Heart left ventricle (tissue), 16 donors: ENCODE measurements around the gene NETO1. TPM values are rescaled to one million over a fixed set of nuclear protein-coding genes. Genes with fewer than 3 reads are reported as not detected.

ENCODE experiments used
- ATAC-seq, 4 donors: fragments of 200-7000 bp; cut with Tn5 transposase; one replicate each; pipeline ENCODE4 v1.9.1; 2020 to 2022; ENCODE audit warnings: moderate library complexity in 4 of 4, mild to moderate bottlenecking in 3 of 4, moderate number of reproducible peaks in 1 of 4
- DNase-seq, 5 donors: peaks; one replicate each; pipeline ENCODE4 v3.0.0-alpha.2; 2020
- H3K27ac ChIP-seq, 12 donors: fragments of 200-600 bp; sonication (generic) in 4 of 12; one replicate each; pipeline versions ENCODE4 v1.5.0 to v1.8.0; 2016 to 2022; ENCODE audit warnings: mild to moderate bottlenecking in 2 of 12
- H3K27me3 ChIP-seq, 9 donors: fragments of 200-600 bp; sonication (generic) in 2 of 9; one replicate each; pipeline versions ENCODE4 v1.5.1 to v1.8.0; 2016 to 2022; ENCODE audit warnings: mild to moderate bottlenecking in 3 of 9
- H3K36me3 ChIP-seq, 9 donors: fragments of 200-600 bp; sonication (generic) in 2 of 9; one replicate each; pipeline versions ENCODE4 v1.5.0 to v1.8.0; 2018 to 2022; ENCODE audit warnings: mild to moderate bottlenecking in 2 of 9
- H3K4me1 ChIP-seq, 12 donors: fragments of 200-600 bp; sonication (generic) in 4 of 12; one replicate each; pipeline versions ENCODE4 v1.5.0 to v1.8.0; 2016 to 2022; ENCODE audit warnings: mild to moderate bottlenecking in 3 of 12
- H3K4me3 ChIP-seq, 12 donors: fragments of 200-600 bp; sonication (generic) in 4 of 12; one replicate each; pipeline versions ENCODE4 v1.5.0 to v1.8.0; 2017 to 2022; ENCODE audit warnings: mild to moderate bottlenecking in 9 of 12, moderate library complexity in 4 of 12
- H3K9me3 ChIP-seq, 12 donors: fragments of 200-600 bp; sonication (generic) in 4 of 12; one replicate each; pipeline versions ENCODE4 v1.5.0 to v1.8.0; 2016 to 2022; ENCODE audit warnings: mild to moderate bottlenecking in 1 of 12
- CTCF ChIP-seq, 12 donors: fragments of 200-600 bp; sonication (generic) in 4 of 12; IDR thresholded peaks; one replicate each; pipeline versions ENCODE4 v1.5.0 to v1.8.0; 2018 to 2022; ENCODE audit warnings: antibody characterized with exemption in 12 of 12, mild to moderate bottlenecking in 5 of 12
- POLR2A ChIP-seq, 2 donors: fragments of 450-650 bp; IDR thresholded peaks; one replicate each; pipeline ENCODE4 v1.6.1; 2017; ENCODE audit warnings: antibody characterized with exemption in 2 of 2, mild to moderate bottlenecking in 2 of 2, moderate library complexity in 2 of 2
- WGBS, 4 donors: extraction: QIAGEN DNeasy Blood & Tissue Kit in 2 of 4; methylation state at CpG; one replicate each; pipeline versions ENCODE4 v1.1.5 to v1.1.7; 2013 to 2018; 5-methylcytosine and 5-hydroxymethylcytosine counted together
- intact Hi-C, 10 donors: fragments of 100-400 bp; cut with DNase I; formaldehyde crosslinking; loops; one replicate each; pipeline versions ENCODE4 v1.11.1 to v1.14.2; 2022
- polyA plus RNA-seq, 2 donors: library from polyadenylated mRNA; stranded (reverse); fragments of 200-250 nt; gene quantifications; one replicate each; pipeline ENCODE4 v1.2.3, GENCODE V29; 2013
- total RNA-seq, 9 donors: library from RNA; depleted of rRNA in 2 of 9; stranded (reverse); fragments of >200 nt in 2 of 9; fragmentation: NEBNext Ultra II Directional in 3 of 9; extraction: Animal tissue kit (Norgen Biotek cat#: 25700) in 3 of 9; gene quantifications; one replicate each; pipeline versions ENCODE4 v1.1.0 to v1.2.4, GENCODE V29; 2016 to 2023
- donor health status: ischemic (EF 13 %, LVEDD 7.1; RV severe dilation, severe dysfunction).
- donor health status: healthy with polysubstance abuse.
- donor health status: DM: no; HTN: yes; CAD: no.
- donor health status: DM: no; HTN: no; CAD: no.
- donor health status: ischemic (EF 25% LVEDD 6.9; RV normal size, moderate dysfunction).
- donor health status: ischemic (EF 25% LVEDD 5.7; RV mildly dilated, moderate dysfunction).
- donor health status: healthy.
- donor health status: DM: yes; HTN: yes; CAD: no.
- donor health status: ischemic (EF 35%, LVEDD 5.7; RV mildly dilated, moderate dysfunction).
- donor health status: nonischemic (EF 11% LVEDD 7.7; RV severe dilation, severe dysfunction).
- donor health status: DM: yes; HTN: yes; CAD: no.
- donor health status: PGD.
- donor health status: ischemic (EF 29% LVEDD 5.4; RV normal size, mild dysfunction).
- donor health status: nonischemic (EF 23%, LVEDD 6.1; RV moderate dilation, normal function).

NETO1 gene
- total and polyA plus RNA-seq, 11 donors = 0.09 to 2.0 (median 0.39) TPM; not detected in 5

GRCh38 chr18:72878143-72878542 lies 10.4 kb upstream of the NETO1 start:
- intact Hi-C loops = loop anchor here in 1 of 10 donors (10.0 kb wide), 1 partner anchor 63 kb away; no protein-coding TSS in a partner anchor

GRCh38 chr18:72871091-72871490 lies 3.3 kb upstream of the NETO1 start:
- Histone ChIP-seq H3K36me3 (no peaks in the 10 kb centered on the region), H3K4me1 (peaks cover 0 to 29% (median 5%) of the 10 kb centered on the region in 12 donors), H3K9me3 (no peaks in the 10 kb centered on the region), H3K27me3 (peaks cover 21 to 40% (median 32%) of the 10 kb centered on the region in 9 donors), H3K4me3 (no peak overlapping the region), H3K27ac (no peak overlapping the region)
- TF ChIP-seq CTCF (IDR thresholded peaks at IDR 0.05) = no peak
- TF ChIP-seq POLR2A (IDR thresholded peaks at IDR 0.05) = no peak
- 57 to 66% (median 62%) methylated on average over 5 of the region's 5 CpGs for WGBS, 4 donors
- no peak for DNase-seq
- ATAC-seq = no peak
- intact Hi-C loops = loop anchor here in 1 of 10 donors (10.0 kb wide), 1 partner anchor 56 kb away; no protein-coding TSS in a partner anchor

More at GRCh38 chr18:72878143-72878542, 10.4 kb upstream of the NETO1 start:
- TF ChIP-seq CTCF (IDR thresholded peaks at IDR 0.05) (no peak), POLR2A (IDR thresholded peaks at IDR 0.05) (no peak)
- Histone ChIP-seq H3K27ac (peak overlapping the region in 1 of 12 donors; percentile 28), H3K36me3 (no peaks in the 10 kb centered on the region), H3K9me3 (no peaks in the 10 kb centered on the region), H3K27me3 (no peaks in the 10 kb centered on the region), H3K4me1 (peaks cover 0 to 8% (median 0%) of the 10 kb centered on the region in 12 donors), H3K4me3 (no peak overlapping the region)
- WGBS, 4 donors = 44 to 69% (median 52%) methylated on average over 2 of the region's 2 CpGs
- no peak for DNase-seq
- ATAC-seq = peak in 1 of 4 donors; percentile 36

- intact Hi-C loops = loop anchor here in 1 of 10 donors (10.0 kb wide), 1 partner anchor 55 kb away; no protein-coding TSS in a partner anchor
- ATAC-seq (no peak), DNase-seq (no peak)
- H3K4me3 ChIP-seq = peak overlapping the region in 10 of 12 donors; percentile 17 to 53 (median 46)
- H3K27me3 ChIP-seq = peaks cover 24 to 56% (median 40%) of the 10 kb centered on the region in 9 donors
- no peak for TF ChIP-seq CTCF (IDR thresholded peaks at IDR 0.05)
- no peak for TF ChIP-seq POLR2A (IDR thresholded peaks at IDR 0.05)
- H3K36me3 ChIP-seq = no peaks in the 10 kb centered on the region
- peaks cover 0 to 29% (median 5%) of the 10 kb centered on the region in 12 donors for H3K4me1 ChIP-seq
- H3K9me3 ChIP-seq = no peaks in the 10 kb centered on the region
- 11 to 23% (median 15%) methylated on average over 34 to 57 of the region's 57 CpGs for WGBS, 4 donors
- no peak overlapping the region for H3K27ac ChIP-seq
Measured at GRCh38 chr18:72869226-72870185, 1.7 kb upstream of the NETO1 start.
